UCSD-AML1 (cell line): ENCODE results near the gene DCTN2.
"Not testable (repeated sequence)": the region's sequence is repeated elsewhere in the genome, so short reads cannot be mapped to it uniquely, and the experiment has no call there.

Experiments used
- DNase-seq: peaks from one replicate; lab custom pipeline; 2025; ENCODE audit not compliant: unreplicated experiment; lab: John Stamatoyannopoulos, UW

The DCTN2 gene

DNA sequence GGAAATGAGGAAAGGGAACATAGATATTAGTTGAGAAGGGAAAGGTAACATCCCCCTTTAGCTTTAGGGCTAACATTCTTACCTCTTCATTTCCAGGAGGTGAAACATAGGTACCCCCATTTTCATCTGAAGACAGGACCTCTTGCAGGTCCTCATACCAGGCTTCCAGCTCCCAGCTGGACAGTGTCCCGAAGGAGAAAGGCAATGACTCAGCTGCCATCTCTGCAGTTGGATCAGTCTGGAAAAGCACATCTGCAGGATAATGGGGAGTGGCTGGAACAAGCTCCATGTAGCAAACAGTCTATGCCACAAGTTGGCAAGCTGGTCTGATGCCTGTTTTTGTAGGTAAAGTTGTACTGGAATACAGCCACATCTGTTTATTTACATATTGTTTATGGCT is 29.8 kb downstream of the DCTN2 start:
- no peak for DNase-seq

- DNase-seq: no peak
Measured at GRCh38 chr12:57516617-57517153, 30.3 kb downstream of the DCTN2 start.

GRCh38 chr12:57515934-57516541 is 31.0 kb downstream of the DCTN2 start:
- DNase-seq: no peak

- no peak for DNase-seq
Measured at GRCh38 chr12:57515408-57515933, 31.5 kb downstream of the DCTN2 start.

GRCh38 chr12:57514720-57515407 is 32.1 kb downstream of the DCTN2 start:
- no peak for DNase-seq

GRCh38 chr12:57514246-57514645 is 32.7 kb downstream of the DCTN2 start:
- not testable (repeated sequence) for DNase-seq

- not testable (repeated sequence) for DNase-seq
Measured at GRCh38 chr12:57513677-57514076, 33.3 kb downstream of the DCTN2 start.

DNA sequence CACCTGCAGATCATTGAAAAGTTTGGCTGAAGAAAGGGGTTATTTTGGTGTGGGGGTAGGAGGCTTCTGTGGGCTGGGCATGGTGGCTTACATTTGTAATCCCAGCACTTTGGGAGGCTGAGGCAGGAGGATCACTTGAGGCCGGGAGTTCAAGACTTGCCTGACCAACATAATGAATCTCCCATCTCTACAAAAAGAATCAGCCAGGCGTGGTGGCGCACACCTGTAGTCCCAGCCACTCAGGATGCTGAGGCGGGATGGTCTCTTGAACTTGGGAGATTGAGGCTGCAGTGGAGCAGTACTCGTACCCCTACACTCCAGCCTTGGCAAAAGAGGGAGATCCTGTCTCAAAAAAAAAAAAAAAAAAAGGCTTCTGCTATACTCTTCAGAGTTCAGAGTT is 33.7 kb downstream of the DCTN2 start:
- DNase-seq: no peak

DNA sequence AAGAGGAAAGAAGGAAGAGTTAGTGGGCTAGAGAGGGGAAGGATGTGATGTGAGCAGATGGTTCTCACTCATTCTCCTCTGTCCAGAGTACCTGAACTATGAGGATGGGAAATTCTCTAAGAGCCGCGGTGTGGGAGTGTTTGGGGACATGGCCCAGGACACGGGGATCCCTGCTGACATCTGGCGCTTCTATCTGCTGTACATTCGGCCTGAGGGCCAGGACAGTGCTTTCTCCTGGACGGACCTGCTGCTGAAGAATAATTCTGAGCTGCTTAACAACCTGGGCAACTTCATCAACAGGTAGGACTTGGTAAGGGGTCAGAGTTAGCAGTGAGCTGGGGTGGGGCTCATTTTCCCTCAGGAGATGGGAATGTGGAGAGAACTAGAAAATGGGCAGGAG is 34.3 kb downstream of the DCTN2 start:
- DNase-seq: no peak

GRCh38 chr12:57511588-57512325 is 35.2 kb downstream of the DCTN2 start:
- DNase-seq: no peak

- no peak for DNase-seq
Measured at GRCh38 chr12:57511161-57511560, 35.8 kb downstream of the DCTN2 start.

GRCh38 chr12:57507796-57508195 is 39.2 kb downstream of the DCTN2 start:
- not testable (repeated sequence) for DNase-seq

DNA sequence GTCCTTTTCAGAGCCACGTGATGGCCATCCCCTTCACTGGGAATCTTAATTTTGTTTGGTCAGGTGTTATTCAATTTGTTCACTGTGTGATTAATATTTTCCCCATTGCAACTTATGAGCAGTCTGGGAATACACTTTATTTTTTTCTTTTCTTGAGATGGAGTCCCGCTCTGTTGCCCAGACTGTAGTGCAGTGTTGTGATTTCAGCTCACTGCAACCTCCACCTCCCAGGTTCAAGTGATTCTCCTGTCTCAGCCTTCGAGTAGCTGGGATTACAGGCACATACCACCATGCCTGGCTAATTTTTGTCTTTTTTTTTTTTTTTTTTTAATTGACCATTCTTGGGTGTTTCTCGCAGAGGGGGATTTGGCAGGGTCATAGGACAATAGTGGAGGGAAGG is 40.5 kb downstream of the DCTN2 start:
- DNase-seq: not testable (repeated sequence)

DNA sequence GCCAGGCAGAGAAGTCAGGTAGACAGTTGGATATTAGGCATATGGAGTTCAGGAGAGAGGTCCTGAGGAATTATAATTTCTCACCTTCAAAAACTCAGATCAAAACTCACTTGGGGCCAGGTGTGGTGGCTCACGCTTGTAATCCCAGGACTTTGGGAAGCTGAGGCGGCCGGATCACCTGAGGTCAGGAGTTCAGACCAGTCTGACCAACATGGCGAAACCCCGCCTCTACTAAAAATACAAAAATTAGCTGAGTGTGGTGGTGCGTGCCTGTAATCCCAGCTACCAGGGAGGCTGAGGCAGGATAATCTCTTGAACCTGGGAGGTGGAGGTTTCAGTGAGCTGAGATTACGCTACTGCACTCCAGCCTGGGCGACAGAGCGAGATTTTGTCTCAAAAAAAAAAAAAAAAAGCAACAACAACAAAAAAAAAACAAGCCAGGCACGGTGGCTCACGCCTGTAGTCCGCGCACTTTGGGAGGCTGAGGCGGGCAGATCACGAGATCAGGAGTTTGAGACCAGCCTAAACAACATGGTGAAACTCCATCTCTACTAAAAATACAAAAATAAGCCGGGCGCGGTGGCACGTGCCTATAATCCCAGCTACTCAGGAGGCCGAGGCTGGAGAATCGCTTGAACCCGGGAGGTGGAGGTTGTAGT is 44.6 kb downstream of the DCTN2 start:
- not testable (repeated sequence) for DNase-seq

DNA sequence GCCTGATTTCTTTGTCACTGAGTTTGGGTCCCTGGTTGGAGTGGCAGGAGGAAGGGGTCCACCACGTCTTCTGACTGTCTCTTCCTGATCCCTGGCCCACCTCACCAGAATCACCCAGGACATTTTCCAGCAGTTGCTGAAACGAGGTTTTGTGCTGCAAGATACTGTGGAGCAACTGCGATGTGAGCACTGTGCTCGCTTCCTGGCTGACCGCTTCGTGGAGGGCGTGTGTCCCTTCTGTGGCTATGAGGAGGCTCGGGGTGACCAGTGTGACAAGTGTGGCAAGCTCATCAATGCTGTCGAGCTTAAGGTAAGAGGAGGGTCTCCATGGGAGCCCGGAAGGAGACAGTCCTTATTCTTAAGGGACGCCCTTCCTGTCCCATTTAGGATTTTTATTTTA is 46.8 kb downstream of the DCTN2 start:
- no peak for DNase-seq

DNA sequence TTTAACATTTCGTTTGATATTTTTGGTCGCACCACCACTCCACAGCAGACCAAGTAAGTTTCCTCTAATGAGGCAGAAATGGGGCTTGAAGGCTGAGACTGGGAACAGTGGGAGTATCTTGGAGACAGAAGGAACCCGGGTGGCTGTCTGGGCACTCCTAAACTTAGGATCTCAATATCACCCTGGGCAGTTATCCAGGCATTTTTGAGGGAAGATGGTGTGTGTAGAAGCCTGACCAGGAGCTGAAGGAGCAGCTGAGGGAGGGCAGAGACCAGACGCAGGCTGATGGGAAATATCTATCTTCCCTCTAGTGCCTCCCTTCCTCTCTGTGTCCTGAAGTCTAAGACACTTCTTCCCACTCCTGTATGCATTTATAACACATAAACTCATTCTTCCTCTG is 48.4 kb downstream of the DCTN2 start:
- DNase-seq: no peak

GRCh38 chr12:57498132-57498502 is 48.9 kb downstream of the DCTN2 start:
- no peak for DNase-seq

DNA sequence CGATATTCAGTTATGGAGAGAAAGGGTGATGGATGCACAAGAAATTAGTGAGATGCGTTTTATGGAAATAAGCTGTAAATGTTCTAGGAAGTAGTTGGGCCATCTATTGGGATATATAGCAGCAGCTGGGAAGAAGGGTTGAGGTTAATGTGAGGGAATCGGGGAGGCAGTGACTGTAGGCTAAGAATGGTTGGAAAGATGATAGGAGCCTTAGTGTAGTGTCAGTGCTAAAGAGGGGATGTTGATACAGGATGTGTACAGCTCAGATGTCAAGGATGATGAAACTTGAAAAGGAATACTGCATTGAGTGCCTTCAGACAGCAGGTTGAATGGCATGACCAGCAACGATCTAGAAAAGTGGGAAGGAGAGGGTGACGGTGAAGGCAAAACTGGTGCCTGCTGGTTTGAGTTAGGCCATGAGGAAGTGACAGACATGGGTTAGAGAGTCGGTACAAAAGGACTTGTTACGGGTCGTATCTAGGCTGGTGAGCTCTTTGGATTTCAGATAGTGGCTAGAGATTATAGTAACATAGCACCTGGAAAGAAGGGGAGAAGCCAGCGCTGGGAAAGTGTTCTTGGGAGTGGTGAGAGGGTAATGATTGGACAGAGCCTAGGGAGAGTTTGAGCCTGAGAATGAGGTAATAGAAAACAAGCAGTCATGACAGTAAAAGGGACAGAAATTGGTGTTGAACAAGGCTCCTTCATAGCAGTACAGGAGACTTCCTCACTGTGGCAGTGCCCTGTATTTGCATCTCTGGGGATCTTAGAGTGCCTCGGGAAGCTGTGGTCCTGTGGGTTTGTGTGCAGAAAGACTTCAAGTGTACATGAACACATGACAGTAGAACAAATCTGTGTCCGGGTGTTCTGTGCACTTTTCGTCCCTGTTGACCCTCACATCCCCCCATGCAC is 49.5 kb downstream of the DCTN2 start:
- no peak for DNase-seq

GRCh38 chr12:57496822-57497221 is 50.2 kb downstream of the DCTN2 start:
- no peak for DNase-seq

- DNase-seq: not testable (repeated sequence)
Measured at GRCh38 chr12:57495051-57495701, 51.8 kb downstream of the DCTN2 start.
